Mesenchymal stem cell (in vitro differentiated cells and primary cell): Measurements from ENCODE around the gene ZNF554.

Source experiments
- DNase-seq: peaks from one replicate; pipeline ENCODE4 v3.0.0-alpha.2; 2013
- H2AFZ ChIP-seq: one replicate; pipeline ENCODE4 v1.6.1; 2013; ENCODE audit warnings: low read depth, mild to moderate bottlenecking, control low read depth, inconsistent platforms, low read length, moderate library complexity
- H2AK5ac ChIP-seq: 2 replicates; pipeline ENCODE4 v1.6.1; 2013; ENCODE audit warnings: low read length, moderate library complexity, mild to moderate bottlenecking, inconsistent platforms; ENCODE audit not compliant: severe bottlenecking
- H2BK120ac ChIP-seq: one replicate; pipeline ENCODE4 v1.6.1; 2013; ENCODE audit warnings: low read depth, mild to moderate bottlenecking, inconsistent platforms, low read length, moderate library complexity
- H2BK12ac ChIP-seq, 2 experiments: one replicate each; pipeline ENCODE4 v1.6.1; 2013; ENCODE audit warnings: inconsistent platforms in 2 of 2, low read length in 2 of 2, mild to moderate bottlenecking in 2 of 2, moderate library complexity in 2 of 2, control low read depth in 1 of 2
- H2BK15ac ChIP-seq: one replicate; pipeline ENCODE4 v1.6.1; 2013; ENCODE audit warnings: mild to moderate bottlenecking, low read depth, inconsistent platforms; ENCODE audit not compliant: poor library complexity, severe bottlenecking
- H2BK5ac ChIP-seq: 2 replicates; pipeline ENCODE4 v1.6.1; 2013; ENCODE audit warnings: low read depth, mild to moderate bottlenecking, low read length, control low read depth, inconsistent platforms; ENCODE audit not compliant: poor library complexity, severe bottlenecking
- H3K14ac ChIP-seq, 2 experiments: one replicate each; pipeline ENCODE4 v1.6.1; 2013; ENCODE audit warnings: inconsistent platforms in 2 of 2, low read length in 2 of 2, control low read depth in 1 of 2, mild to moderate bottlenecking in 1 of 2, moderate library complexity in 1 of 2
- H3K18ac ChIP-seq, 2 experiments: one replicate each; pipeline ENCODE4 v1.6.1; 2013; ENCODE audit warnings: inconsistent platforms in 2 of 2, low read length in 2 of 2, control low read depth in 1 of 2, low read depth in 1 of 2, mild to moderate bottlenecking in 1 of 2
- H3K23ac ChIP-seq, 2 experiments: one replicate each; pipeline ENCODE4 v1.6.1; 2013; ENCODE audit warnings: inconsistent platforms in 2 of 2, low read length in 2 of 2, mild to moderate bottlenecking in 2 of 2, moderate library complexity in 2 of 2, control low read depth in 1 of 2
- H3K27ac ChIP-seq: 2 replicates; pipeline ENCODE4 v1.5.1; 2013; ENCODE audit warnings: mild to moderate bottlenecking, moderate library complexity, low read length, control low read depth, inconsistent platforms; ENCODE audit not compliant: poor library complexity, severe bottlenecking
- H3K27me3 ChIP-seq, 2 experiments: 2 replicates each; pipeline versions ENCODE4 v1.6.1 to v1.7.0; 2013; ENCODE audit warnings: low read length in 2 of 2, mild to moderate bottlenecking in 2 of 2, moderate library complexity in 2 of 2, control low read depth in 1 of 2, inconsistent platforms in 1 of 2; ENCODE audit not compliant: control insufficient read depth in 1 of 2, insufficient read depth in 1 of 2
- H3K36me3 ChIP-seq, 2 experiments: 2 replicates each; pipeline versions ENCODE4 v1.6.1 to v1.7.0; 2013; ENCODE audit warnings: low read length in 2 of 2, control low read depth in 1 of 2, inconsistent platforms in 1 of 2, low read depth in 1 of 2, mild to moderate bottlenecking in 1 of 2; ENCODE audit not compliant: insufficient read depth in 2 of 2, control insufficient read depth in 1 of 2
- H3K4ac ChIP-seq, 2 experiments: one replicate each; pipeline ENCODE4 v1.6.1; 2013; ENCODE audit warnings: inconsistent platforms in 2 of 2, low read length in 2 of 2, mild to moderate bottlenecking in 2 of 2, moderate library complexity in 2 of 2, control low read depth in 1 of 2, low read depth in 1 of 2
- H3K4me1 ChIP-seq: 2 replicates; pipeline ENCODE4 v1.6.1; 2013; ENCODE audit warnings: low read depth, low read length, control low read depth; ENCODE audit not compliant: control insufficient read depth, insufficient read depth
- H3K4me2 ChIP-seq: 2 replicates; pipeline ENCODE4 v1.6.1; 2013; ENCODE audit warnings: low read length, mild to moderate bottlenecking, inconsistent platforms; ENCODE audit not compliant: poor library complexity, severe bottlenecking
- H3K4me3 ChIP-seq, 2 experiments: 2 replicates each; pipeline versions ENCODE4 v1.5.1 to v1.7.0; 2013; ENCODE audit warnings: low read length in 2 of 2, mild to moderate bottlenecking in 2 of 2, control low read depth in 1 of 2, low read depth in 1 of 2; ENCODE audit not compliant: insufficient read depth in 1 of 2
- H3K79me1 ChIP-seq: replicated peaks from 2 replicates; pipeline ENCODE4 v1.6.1; 2013; ENCODE audit warnings: mild to moderate bottlenecking, control low read depth, low read length, inconsistent platforms; ENCODE audit not compliant: poor library complexity, severe bottlenecking
- H3K9ac ChIP-seq: 2 replicates; pipeline ENCODE4 v1.7.0; 2013; ENCODE audit warnings: mild to moderate bottlenecking, low read length, moderate library complexity
- H3K9me3 ChIP-seq: 2 replicates; pipeline ENCODE4 v1.7.0; 2013; ENCODE audit warnings: mild to moderate bottlenecking, low read length; ENCODE audit not compliant: control insufficient read depth
- H4K8ac ChIP-seq: one replicate; pipeline ENCODE4 v1.6.1; 2013; ENCODE audit warnings: inconsistent platforms, mild to moderate bottlenecking, low read length, moderate library complexity
- H4K91ac ChIP-seq: one replicate; pipeline ENCODE4 v1.6.1; 2013; ENCODE audit warnings: mild to moderate bottlenecking, low read length, inconsistent platforms
- WGBS: methylation state at CpG from one replicate; pipeline ENCODE4 v1.1.7; 2013; ENCODE audit warnings: mixed read lengths; 5-methylcytosine and 5-hydroxymethylcytosine counted together

ZNF554 gene

GRCh38 chr19:2848616-2849015 lies 28.9 kb downstream of the ZNF554 start:
- no peak overlapping the region for H2AK5ac ChIP-seq
- H3K14ac ChIP-seq, result no peak overlapping the region
- peaks cover 71% of the 10 kb centered on the region for H3K9me3 ChIP-seq
- no peak overlapping the region for H3K9ac ChIP-seq
- H2BK12ac ChIP-seq, result no peak overlapping the region
- no peak overlapping the region for H2BK120ac ChIP-seq
- H3K27ac ChIP-seq, result no peak overlapping the region
- no peak overlapping the region for H4K91ac ChIP-seq
- no peaks in the 10 kb centered on the region for H3K4me1 ChIP-seq
- DNase-seq, result no peak
- H3K79me1 ChIP-seq, result peaks cover 38% of the 10 kb centered on the region
- peaks cover 36 to 58% of the 10 kb centered on the region in 2 experiments for H3K36me3 ChIP-seq
- no peak overlapping the region for H2BK15ac ChIP-seq
- H3K4ac ChIP-seq, result no peak overlapping the region
- H2AFZ ChIP-seq, result no peak overlapping the region
- no peaks in the 10 kb centered on the region for H3K27me3 ChIP-seq
- no peak overlapping the region for H3K23ac ChIP-seq
- H3K18ac ChIP-seq, result no peak overlapping the region
- no peak overlapping the region for H3K4me3 ChIP-seq
- 71% methylated on average over 4 of the region's 4 CpGs for WGBS
- H2BK5ac ChIP-seq, result no peak overlapping the region
- H3K4me2 ChIP-seq, result no peak overlapping the region
- no peak overlapping the region for H4K8ac ChIP-seq

DNA sequence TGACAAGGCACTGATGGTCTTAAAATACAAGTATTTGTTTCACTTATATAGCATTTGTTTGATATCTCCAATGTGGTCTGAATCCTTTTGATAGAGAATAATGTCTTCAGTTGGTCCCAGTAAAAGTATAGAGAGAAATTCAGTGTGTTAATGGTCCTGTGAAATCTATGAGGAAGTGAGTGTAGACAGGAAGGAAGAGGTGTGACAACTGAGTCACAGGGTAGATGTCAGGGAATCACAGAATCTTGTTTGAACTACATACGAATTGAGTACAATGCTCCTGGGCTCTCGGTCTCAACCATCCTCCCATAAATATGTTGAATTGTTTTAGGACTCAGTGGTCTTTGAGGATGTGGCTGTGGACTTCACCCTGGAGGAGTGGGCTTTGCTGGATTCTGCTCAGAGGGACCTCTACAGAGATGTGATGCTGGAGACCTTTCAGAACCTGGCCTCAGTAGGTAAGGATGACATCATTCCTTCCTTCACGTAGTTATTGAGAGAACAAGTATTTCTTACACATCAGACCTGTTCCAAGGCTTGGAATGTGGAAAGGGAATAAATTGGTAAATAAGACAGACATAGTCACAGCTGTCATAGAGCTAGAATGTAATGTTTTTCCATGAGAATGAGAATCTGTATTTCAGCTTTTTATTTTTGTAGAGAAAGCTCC lies 30.7 kb downstream of the ZNF554 start:
- Histone ChIP-seq H3K4me1 (no peaks in the 10 kb centered on the region), H2BK120ac (no peak overlapping the region), H3K27ac (no peak overlapping the region), H2BK12ac (no peak overlapping the region), H2AFZ (no peak overlapping the region), H2BK15ac (no peak overlapping the region), H2AK5ac (no peak overlapping the region), H3K27me3 (no peaks in the 10 kb centered on the region), H4K91ac (no peak overlapping the region), H3K23ac (no peak overlapping the region), H3K9me3 (peaks cover 84% of the 10 kb centered on the region), H3K79me1 (peaks cover 30% of the 10 kb centered on the region), H3K4me2 (no peak overlapping the region), H2BK5ac (no peak overlapping the region), H3K14ac (no peak overlapping the region), H3K18ac (no peak overlapping the region), H4K8ac (no peak overlapping the region), H3K9ac (no peak overlapping the region), H3K36me3 (peaks cover 31 to 64% of the 10 kb centered on the region in 2 experiments), H3K4me3 (peak overlapping the region in 1 of 2 experiments; percentile 28), H3K4ac (no peak overlapping the region)
- WGBS, result 92% methylated on average over 2 of the region's 3 CpGs
- DNase-seq, result no peak

- Histone ChIP-seq H4K8ac (no peak overlapping the region), H3K27ac (no peak overlapping the region), H2AK5ac (no peak overlapping the region), H2BK5ac (no peak overlapping the region), H4K91ac (no peak overlapping the region), H3K4me3 (peak overlapping the region in 1 of 2 experiments; percentile 59), H3K79me1 (peaks cover 20% of the 10 kb centered on the region), H3K18ac (no peak overlapping the region), H3K9ac (no peak overlapping the region), H3K4me2 (no peak overlapping the region), H3K27me3 (no peaks in the 10 kb centered on the region), H3K4ac (no peak overlapping the region), H3K4me1 (no peaks in the 10 kb centered on the region), H3K23ac (no peak overlapping the region), H3K14ac (no peak overlapping the region), H2BK120ac (no peak overlapping the region), H3K9me3 (peaks cover 84% of the 10 kb centered on the region), H2BK12ac (no peak overlapping the region), H2AFZ (no peak overlapping the region), H3K36me3 (peaks cover 22 to 53% of the 10 kb centered on the region in 2 experiments), H2BK15ac (no peak overlapping the region)
- peak; percentile 8 for DNase-seq
- 98% methylated on average over 9 of the region's 10 CpGs for WGBS
These were observed 32.9 kb downstream of the ZNF554 start for GRCh38 chr19:2852598-2852997.

- H3K27me3 ChIP-seq, result no peaks in the 10 kb centered on the region
- H2BK120ac ChIP-seq, result no peak overlapping the region
- H3K9ac ChIP-seq, result no peak overlapping the region
- WGBS, result 97% methylated on average over 11 of the region's 11 CpGs
- H3K27ac ChIP-seq, result no peak overlapping the region
- H3K14ac ChIP-seq, result no peak overlapping the region
- peak overlapping the region in 1 of 2 experiments; percentile 59 for H3K4me3 ChIP-seq
- no peak overlapping the region for H2BK12ac ChIP-seq
- H2AFZ ChIP-seq, result no peak overlapping the region
- H3K4ac ChIP-seq, result no peak overlapping the region
- H3K36me3 ChIP-seq, result peaks cover 22 to 53% of the 10 kb centered on the region in 2 experiments
- H2BK15ac ChIP-seq, result no peak overlapping the region
- H2BK5ac ChIP-seq, result no peak overlapping the region
- H3K79me1 ChIP-seq, result peaks cover 17% of the 10 kb centered on the region
- H2AK5ac ChIP-seq, result no peak overlapping the region
- H3K23ac ChIP-seq, result no peak overlapping the region
- no peak overlapping the region for H4K8ac ChIP-seq
- no peak for DNase-seq
- no peak overlapping the region for H3K18ac ChIP-seq
- H3K9me3 ChIP-seq, result peaks cover 86% of the 10 kb centered on the region
- H3K4me2 ChIP-seq, result no peak overlapping the region
- H3K4me1 ChIP-seq, result no peaks in the 10 kb centered on the region
- H4K91ac ChIP-seq, result no peak overlapping the region
These were observed 33.4 kb downstream of the ZNF554 start for GRCh38 chr19:2853015-2853606.
